Measurements from ENCODE around the gene CECR2. TPM values are rescaled to one million over a fixed set of nuclear protein-coding genes. Genes with fewer than 3 reads are reported as not detected.
A peak's percentile ranks its signal among the peaks of the same experiment; 100 is the strongest.

Gene CECR2
- total RNA-seq: not detected
- polyA plus RNA-seq: not detected

DNA sequence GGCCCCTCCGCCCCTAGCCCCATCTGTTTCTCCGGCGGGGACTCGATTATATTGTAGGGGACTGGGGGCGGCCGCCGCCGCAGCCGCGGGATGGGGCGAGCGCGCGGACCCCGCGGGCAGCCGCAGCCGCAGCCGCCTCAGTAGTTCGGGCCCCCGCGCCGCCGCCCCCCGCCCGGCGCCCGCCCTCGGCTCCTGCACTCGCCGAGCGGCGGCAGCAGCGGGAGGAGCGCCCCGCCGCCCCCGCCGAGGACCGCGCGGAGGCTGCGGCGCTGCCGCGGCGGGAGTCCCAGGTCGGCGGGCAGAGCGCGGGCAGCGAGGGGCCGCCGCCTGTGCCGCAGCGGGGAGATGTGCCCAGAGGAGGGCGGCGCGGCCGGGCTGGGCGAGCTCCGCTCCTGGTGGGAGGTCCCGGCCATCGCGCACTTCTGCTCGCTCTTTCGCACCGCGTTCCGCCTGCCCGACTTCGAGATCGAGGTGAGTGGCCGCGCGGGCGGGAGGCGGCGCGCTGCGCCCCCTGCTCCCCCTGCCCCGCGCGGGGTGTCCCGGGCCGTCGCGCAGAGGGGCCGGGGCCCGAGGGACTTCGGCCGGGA, at the start of gene CECR2:
TSS of gene CECR2 (plus strand) at position 22 of the 587 bp plus-strand sequence. CDS start at position 346, 324 bp downstream.
- no peak within 1 kb of the TSS for H3K27ac ChIP-seq (ENCODE audit: insufficient read depth, low read length, poor library complexity, severe bottlenecking)
- H3K4me3 ChIP-seq (ENCODE audit: low read depth, low read length): no peak within 1 kb of the TSS
- DNase-seq: no peak
- Mint-ChIP-seq H3K36me3 (no peaks in the 10 kb centered on the region), H3K4me3 (peak within 1 kb of the TSS; percentile 80 to 86 (median 84)), H3K27me3 (peaks cover 79% of the 10 kb centered on the region), H3K27ac (peak within 1 kb of the TSS in 2 of 3 donors; percentile 8 to 43), H3K4me1 (peaks cover 12 to 36% (median 23%) of the 10 kb centered on the region in 4 donors), H3K9me3 (peaks cover 0 to 6% (median 1%) of the 10 kb centered on the region in 7 donors)
- ATAC-seq (ENCODE audit: low read depth in 2 of 2): peak in 1 of 2 donors; percentile 16
- no peaks in the 10 kb centered on the region for H3K9me3 ChIP-seq (ENCODE audit: control insufficient read depth in 2 of 2, low read length in 2 of 2)
- peaks cover 35% of the 10 kb centered on the region for H3K27me3 ChIP-seq (ENCODE audit: control insufficient read depth, insufficient read depth, low read length)
- H3K36me3 ChIP-seq (ENCODE audit: control insufficient read depth, insufficient read depth, low read length): no peaks in the 10 kb centered on the region
- peaks cover 21% of the 10 kb centered on the region for H3K4me1 ChIP-seq (ENCODE audit: control insufficient read depth, insufficient read depth, low read length, poor library complexity, severe bottlenecking)

DNA sequence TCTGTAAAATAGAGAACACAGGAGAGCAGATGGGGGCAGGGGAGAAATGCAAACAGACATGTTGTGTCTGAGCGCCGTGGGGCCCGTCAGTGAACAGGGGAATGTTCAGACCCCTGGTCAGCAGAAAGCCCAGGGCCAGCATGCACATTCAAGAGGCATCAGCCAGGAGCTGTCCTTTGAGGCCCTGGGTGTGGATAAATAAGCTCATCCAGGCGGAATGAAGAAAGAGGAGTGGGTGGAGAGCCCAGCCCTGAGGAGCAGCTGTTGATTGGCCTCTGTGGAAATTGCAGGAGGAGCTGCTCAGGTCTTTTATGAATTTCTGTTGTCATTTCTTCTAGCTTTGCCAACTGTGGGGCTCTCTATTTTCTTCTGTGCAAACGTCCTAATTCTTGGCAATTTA, 49.7 kb upstream of the CECR2 start:
- H3K4me1 Mint-ChIP-seq: no peaks in the 10 kb centered on the region
- no peak overlapping the region for H3K4me3 Mint-ChIP-seq
- H3K36me3 Mint-ChIP-seq: no peaks in the 10 kb centered on the region
- H3K27me3 Mint-ChIP-seq: no peaks in the 10 kb centered on the region
- peaks cover 0 to 1% (median 0%) of the 10 kb centered on the region in 7 donors for H3K9me3 Mint-ChIP-seq
- Histone ChIP-seq H3K9me3 (ENCODE audit: control insufficient read depth in 2 of 2, low read length in 2 of 2) (no peaks in the 10 kb centered on the region), H3K36me3 (ENCODE audit: control insufficient read depth, insufficient read depth, low read length) (no peaks in the 10 kb centered on the region), H3K4me1 (ENCODE audit: control insufficient read depth, insufficient read depth, low read length, poor library complexity, severe bottlenecking) (no peaks in the 10 kb centered on the region), H3K27me3 (ENCODE audit: control insufficient read depth, insufficient read depth, low read length) (no peaks in the 10 kb centered on the region), H3K4me3 (ENCODE audit: low read depth, low read length) (no peak overlapping the region), H3K27ac (ENCODE audit: insufficient read depth, low read length, poor library complexity, severe bottlenecking) (no peak overlapping the region)
- no peak for DNase-seq
- ATAC-seq (ENCODE audit: low read depth in 2 of 2): no peak
- peak overlapping the region in 1 of 3 donors; percentile 68 for H3K27ac Mint-ChIP-seq

DNA sequence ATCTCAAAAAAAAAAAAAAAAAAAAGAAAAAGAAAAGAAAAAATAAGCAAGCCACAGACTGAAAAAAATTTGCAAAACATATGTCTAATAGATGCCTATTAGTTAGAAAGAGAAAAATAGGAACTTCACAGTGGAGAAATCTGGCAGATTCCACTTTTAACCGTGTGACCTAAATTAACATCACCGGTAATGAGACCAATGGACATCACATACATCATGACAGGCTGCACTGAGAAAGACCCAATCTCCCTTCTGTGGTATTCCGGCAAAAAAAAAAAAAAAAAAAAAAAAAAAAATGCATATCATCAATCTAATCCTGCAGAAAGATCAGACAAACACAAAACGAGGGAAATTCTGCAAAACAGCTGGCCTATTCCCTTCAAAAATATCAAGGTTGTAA, 46.7 kb upstream of the CECR2 start:
- Mint-ChIP-seq H3K4me1 (no peaks in the 10 kb centered on the region), H3K27me3 (no peaks in the 10 kb centered on the region), H3K9me3 (peaks cover 0 to 4% (median 0%) of the 10 kb centered on the region in 7 donors), H3K36me3 (no peaks in the 10 kb centered on the region), H3K4me3 (no peak overlapping the region), H3K27ac (no peak overlapping the region)
- H3K4me3 ChIP-seq (ENCODE audit: low read depth, low read length): no peak overlapping the region
- H3K4me1 ChIP-seq (ENCODE audit: control insufficient read depth, insufficient read depth, low read length, poor library complexity, severe bottlenecking): no peaks in the 10 kb centered on the region
- H3K36me3 ChIP-seq (ENCODE audit: control insufficient read depth, insufficient read depth, low read length): no peaks in the 10 kb centered on the region
- no peak overlapping the region for H3K27ac ChIP-seq (ENCODE audit: insufficient read depth, low read length, poor library complexity, severe bottlenecking)
- no peaks in the 10 kb centered on the region for H3K9me3 ChIP-seq (ENCODE audit: control insufficient read depth in 2 of 2, low read length in 2 of 2)
- ATAC-seq (ENCODE audit: low read depth in 2 of 2) (no peak), DNase-seq (no peak)
- no peaks in the 10 kb centered on the region for H3K27me3 ChIP-seq (ENCODE audit: control insufficient read depth, insufficient read depth, low read length)

DNA sequence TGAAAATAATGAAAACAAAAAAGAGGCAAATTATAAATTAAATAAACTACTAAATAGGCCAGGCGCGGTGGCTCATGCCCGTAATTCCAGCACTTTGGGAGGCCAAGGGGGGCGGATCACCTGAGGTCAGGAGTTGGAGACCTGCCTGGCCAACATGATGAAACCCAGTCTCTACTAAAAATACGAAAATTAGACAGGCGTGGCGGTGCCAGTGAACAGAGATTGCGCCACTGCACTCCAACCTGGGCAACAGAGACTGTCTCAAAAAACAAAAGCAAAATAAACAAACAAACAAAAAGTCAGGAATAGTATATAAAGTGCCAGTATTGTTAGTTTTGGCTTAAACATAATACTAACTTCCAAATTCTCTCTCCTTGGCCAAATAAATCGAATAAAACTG, 37.6 kb upstream of the CECR2 start:
- no peaks in the 10 kb centered on the region for H3K36me3 Mint-ChIP-seq
- H3K4me1 ChIP-seq (ENCODE audit: control insufficient read depth, insufficient read depth, low read length, poor library complexity, severe bottlenecking): no peaks in the 10 kb centered on the region
- no peaks in the 10 kb centered on the region for H3K9me3 ChIP-seq (ENCODE audit: control insufficient read depth in 2 of 2, low read length in 2 of 2)
- no peak overlapping the region for H3K4me3 ChIP-seq (ENCODE audit: low read depth, low read length)
- H3K9me3 Mint-ChIP-seq: no peaks in the 10 kb centered on the region
- no peak for ATAC-seq (ENCODE audit: low read depth in 2 of 2)
- H3K27me3 Mint-ChIP-seq: peaks cover 5% of the 10 kb centered on the region
- no peaks in the 10 kb centered on the region for H3K36me3 ChIP-seq (ENCODE audit: control insufficient read depth, insufficient read depth, low read length)
- DNase-seq: no peak
- no peaks in the 10 kb centered on the region for H3K27me3 ChIP-seq (ENCODE audit: control insufficient read depth, insufficient read depth, low read length)
- no peak overlapping the region for H3K27ac ChIP-seq (ENCODE audit: insufficient read depth, low read length, poor library complexity, severe bottlenecking)
- H3K4me1 Mint-ChIP-seq: no peaks in the 10 kb centered on the region
- H3K4me3 Mint-ChIP-seq: no peak overlapping the region
- no peak overlapping the region for H3K27ac Mint-ChIP-seq

DNA sequence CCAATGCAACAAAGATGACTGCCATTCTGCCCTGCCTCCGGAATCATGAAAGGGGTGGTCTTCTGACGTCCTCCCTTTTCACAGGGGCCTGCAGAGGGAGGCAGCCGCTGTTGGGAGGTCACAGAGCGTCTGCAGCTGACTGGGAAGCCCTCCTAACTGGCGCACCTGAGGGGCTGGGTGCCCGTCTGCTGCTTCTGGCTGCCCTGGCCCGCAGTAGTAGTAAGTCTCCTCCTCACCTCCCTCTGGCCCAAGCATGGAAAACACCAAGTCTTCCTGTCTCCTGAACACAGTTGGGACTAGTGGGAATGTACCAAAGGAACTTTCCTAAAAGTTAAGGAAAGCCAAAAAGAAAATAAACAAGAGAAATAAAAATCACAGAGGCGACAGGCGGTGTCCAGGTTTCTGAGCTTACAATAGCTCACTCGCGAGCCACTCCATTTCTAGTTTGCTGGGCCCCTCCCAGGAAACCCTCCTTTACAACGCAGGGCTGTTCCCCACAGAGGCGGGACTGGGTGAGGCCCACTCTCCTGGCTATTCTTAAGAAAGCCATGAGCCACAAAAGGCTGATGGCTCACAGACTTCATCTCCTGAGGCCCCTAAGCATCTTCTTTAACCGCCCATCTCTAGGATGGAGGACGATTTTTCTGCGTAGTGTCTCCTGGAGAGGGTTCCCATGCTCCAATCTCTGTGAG, 37.0 kb upstream of the CECR2 start:
- Mint-ChIP-seq H3K27ac (no peak overlapping the region), H3K9me3 (no peaks in the 10 kb centered on the region), H3K4me3 (peak overlapping the region in 1 of 4 donors; percentile 21), H3K36me3 (no peaks in the 10 kb centered on the region), H3K4me1 (no peaks in the 10 kb centered on the region), H3K27me3 (peaks cover 5% of the 10 kb centered on the region)
- Histone ChIP-seq H3K4me3 (ENCODE audit: low read depth, low read length) (no peak overlapping the region), H3K27me3 (ENCODE audit: control insufficient read depth, insufficient read depth, low read length) (no peaks in the 10 kb centered on the region), H3K9me3 (ENCODE audit: control insufficient read depth in 2 of 2, low read length in 2 of 2) (no peaks in the 10 kb centered on the region), H3K36me3 (ENCODE audit: control insufficient read depth, insufficient read depth, low read length) (no peaks in the 10 kb centered on the region), H3K27ac (ENCODE audit: insufficient read depth, low read length, poor library complexity, severe bottlenecking) (no peak overlapping the region), H3K4me1 (ENCODE audit: control insufficient read depth, insufficient read depth, low read length, poor library complexity, severe bottlenecking) (no peaks in the 10 kb centered on the region)
- DNase-seq (no peak), ATAC-seq (ENCODE audit: low read depth in 2 of 2) (no peak)

DNA sequence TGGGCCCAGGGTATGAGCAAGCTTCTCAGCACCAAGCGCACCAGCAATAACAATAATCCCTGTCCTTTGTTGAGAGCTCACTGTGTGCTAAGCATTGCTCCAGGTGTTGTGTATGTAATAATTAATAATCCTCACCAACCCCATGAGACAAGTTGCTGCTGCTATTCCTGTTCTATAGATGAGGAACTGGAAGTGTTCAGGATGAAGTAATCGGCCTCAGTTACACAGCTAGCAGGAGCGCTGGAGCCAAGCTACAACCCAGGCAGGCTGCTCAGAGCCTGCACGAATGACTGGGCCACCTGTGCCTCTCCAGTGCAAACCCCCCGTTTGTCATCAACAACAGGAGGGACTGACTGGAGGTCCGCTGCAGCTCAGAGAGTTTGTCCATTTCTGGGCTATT, 35.2 kb upstream of the CECR2 start:
- Mint-ChIP-seq H3K9me3 (no peaks in the 10 kb centered on the region), H3K36me3 (no peaks in the 10 kb centered on the region), H3K27me3 (peaks cover 5% of the 10 kb centered on the region), H3K4me1 (no peaks in the 10 kb centered on the region), H3K4me3 (no peak overlapping the region), H3K27ac (no peak overlapping the region)
- ATAC-seq (ENCODE audit: low read depth in 2 of 2): no peak
- Histone ChIP-seq H3K27ac (ENCODE audit: insufficient read depth, low read length, poor library complexity, severe bottlenecking) (no peak overlapping the region), H3K27me3 (ENCODE audit: control insufficient read depth, insufficient read depth, low read length) (no peaks in the 10 kb centered on the region), H3K4me3 (ENCODE audit: low read depth, low read length) (no peak overlapping the region), H3K4me1 (ENCODE audit: control insufficient read depth, insufficient read depth, low read length, poor library complexity, severe bottlenecking) (no peaks in the 10 kb centered on the region), H3K9me3 (ENCODE audit: control insufficient read depth in 2 of 2, low read length in 2 of 2) (no peaks in the 10 kb centered on the region), H3K36me3 (ENCODE audit: control insufficient read depth, insufficient read depth, low read length) (no peaks in the 10 kb centered on the region)
- DNase-seq: no peak

DNA sequence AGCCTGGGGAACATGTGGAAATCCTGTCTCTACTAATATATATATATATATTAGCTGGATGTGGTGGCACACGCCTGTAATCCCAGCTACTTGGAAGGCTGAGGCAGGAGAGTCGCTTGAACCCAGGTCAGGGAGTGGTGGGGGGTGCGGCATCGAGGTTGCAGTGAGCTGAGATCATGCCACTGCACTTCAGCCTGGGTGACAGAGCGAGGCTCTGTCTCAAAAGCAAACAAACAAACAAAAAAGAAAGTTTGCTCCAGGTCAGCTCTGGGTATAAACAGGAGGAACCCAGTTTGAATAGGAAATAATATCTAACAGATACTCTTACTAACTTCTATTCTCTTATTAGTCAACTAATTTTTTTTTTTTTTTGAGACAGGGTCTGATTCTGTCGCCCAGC, 34.3 kb upstream of the CECR2 start:
- Mint-ChIP-seq H3K27me3 (peaks cover 5% of the 10 kb centered on the region), H3K4me1 (no peaks in the 10 kb centered on the region), H3K36me3 (no peaks in the 10 kb centered on the region), H3K9me3 (no peaks in the 10 kb centered on the region), H3K27ac (no peak overlapping the region), H3K4me3 (no peak overlapping the region)
- H3K36me3 ChIP-seq (ENCODE audit: control insufficient read depth, insufficient read depth, low read length): no peaks in the 10 kb centered on the region
- H3K27me3 ChIP-seq (ENCODE audit: control insufficient read depth, insufficient read depth, low read length): no peaks in the 10 kb centered on the region
- DNase-seq: no peak
- no peak overlapping the region for H3K4me3 ChIP-seq (ENCODE audit: low read depth, low read length)
- no peak for ATAC-seq (ENCODE audit: low read depth in 2 of 2)
- H3K27ac ChIP-seq (ENCODE audit: insufficient read depth, low read length, poor library complexity, severe bottlenecking): no peak overlapping the region
- H3K4me1 ChIP-seq (ENCODE audit: control insufficient read depth, insufficient read depth, low read length, poor library complexity, severe bottlenecking): no peaks in the 10 kb centered on the region
- no peaks in the 10 kb centered on the region for H3K9me3 ChIP-seq (ENCODE audit: control insufficient read depth in 2 of 2, low read length in 2 of 2)

DNA sequence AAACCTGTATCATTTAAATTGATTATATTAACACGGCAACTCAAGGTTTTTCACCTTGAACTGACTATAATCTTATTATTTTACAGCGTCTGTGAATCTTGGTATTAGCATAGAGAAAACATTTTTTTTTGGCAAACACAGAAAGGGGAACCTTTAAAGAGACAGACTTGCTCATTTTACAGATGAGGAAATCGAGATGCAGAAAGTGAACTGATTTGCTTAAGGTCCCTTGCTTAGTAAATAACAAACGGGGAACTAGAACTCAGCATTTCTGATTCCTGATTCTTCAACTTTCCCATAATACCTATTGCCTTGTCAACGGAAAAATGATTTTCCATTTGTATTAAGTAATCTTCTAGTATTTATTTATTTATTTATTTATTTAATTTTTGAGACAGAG, 33.2 kb upstream of the CECR2 start:
- ATAC-seq (ENCODE audit: low read depth in 2 of 2) (no peak), DNase-seq (no peak)
- Mint-ChIP-seq H3K27me3 (peaks cover 5% of the 10 kb centered on the region), H3K36me3 (no peaks in the 10 kb centered on the region), H3K4me1 (no peaks in the 10 kb centered on the region), H3K27ac (no peak overlapping the region), H3K9me3 (no peaks in the 10 kb centered on the region), H3K4me3 (no peak overlapping the region)
- Histone ChIP-seq H3K9me3 (ENCODE audit: control insufficient read depth in 2 of 2, low read length in 2 of 2) (no peaks in the 10 kb centered on the region), H3K36me3 (ENCODE audit: control insufficient read depth, insufficient read depth, low read length) (no peaks in the 10 kb centered on the region), H3K27me3 (ENCODE audit: control insufficient read depth, insufficient read depth, low read length) (no peaks in the 10 kb centered on the region), H3K4me1 (ENCODE audit: control insufficient read depth, insufficient read depth, low read length, poor library complexity, severe bottlenecking) (no peaks in the 10 kb centered on the region), H3K27ac (ENCODE audit: insufficient read depth, low read length, poor library complexity, severe bottlenecking) (no peak overlapping the region), H3K4me3 (ENCODE audit: low read depth, low read length) (no peak overlapping the region)
